NCI-H446 treated with DMSO at 0.1 percent for 48 hours (cell line): Measurements from ENCODE around the gene KCNIP3.
"Not testable (repeated sequence)": the region's sequence is repeated elsewhere in the genome, so short reads cannot be mapped to it uniquely, and the experiment has no call there.

Experiments
- DNase-seq: peaks from one replicate; lab custom pipeline; 2025; lab: John Stamatoyannopoulos, UW

KCNIP3 gene

GRCh38 chr2:95296880-95297487 lies at the start of gene KCNIP3:
KCNIP3 (plus strand) TSS chr2:95297347; CDS start chr2:95297439, 92 bp downstream.
- no peak for DNase-seq

GRCh38 chr2:95258271-95258670 lies 38.9 kb upstream of the KCNIP3 start:
- no peak for DNase-seq

GRCh38 chr2:95260028-95261023 lies 36.8 kb upstream of the KCNIP3 start:
- DNase-seq = no peak

GRCh38 chr2:95261602-95262001 lies 35.5 kb upstream of the KCNIP3 start:
- no peak for DNase-seq

GRCh38 chr2:95262896-95263542 lies 34.1 kb upstream of the KCNIP3 start:
- no peak for DNase-seq

- DNase-seq = no peak
These were observed 32.5 kb upstream of the KCNIP3 start for GRCh38 chr2:95264624-95265023.

GRCh38 chr2:95265182-95265581 lies 32.0 kb upstream of the KCNIP3 start:
- DNase-seq = no peak

GRCh38 chr2:95266781-95267430 lies 30.2 kb upstream of the KCNIP3 start:
- no peak for DNase-seq

GRCh38 chr2:95267458-95268210 lies 29.5 kb upstream of the KCNIP3 start:
- no peak for DNase-seq

GRCh38 chr2:95268211-95269035 lies 28.7 kb upstream of the KCNIP3 start:
- DNase-seq = no peak

GRCh38 chr2:95269036-95269680 lies 28.0 kb upstream of the KCNIP3 start:
- DNase-seq = no peak

- not testable (repeated sequence) for DNase-seq
These were observed 27.4 kb upstream of the KCNIP3 start for GRCh38 chr2:95269745-95270144.

GRCh38 chr2:95270541-95271081 lies 26.5 kb upstream of the KCNIP3 start:
- DNase-seq = no peak

GRCh38 chr2:95271381-95271971 lies 25.7 kb upstream of the KCNIP3 start:
- no peak for DNase-seq

- no peak for DNase-seq
These were observed 24.8 kb upstream of the KCNIP3 start for GRCh38 chr2:95272299-95272751.

GRCh38 chr2:95272781-95273180 lies 24.4 kb upstream of the KCNIP3 start:
- DNase-seq = no peak

- DNase-seq = no peak
These were observed 23.4 kb upstream of the KCNIP3 start for GRCh38 chr2:95273566-95274290.
